ENCODE results near the gene LRMDA.
A peak's percentile ranks its signal among the peaks of the same experiment; 100 is the strongest.

Gene LRMDA

DNA sequence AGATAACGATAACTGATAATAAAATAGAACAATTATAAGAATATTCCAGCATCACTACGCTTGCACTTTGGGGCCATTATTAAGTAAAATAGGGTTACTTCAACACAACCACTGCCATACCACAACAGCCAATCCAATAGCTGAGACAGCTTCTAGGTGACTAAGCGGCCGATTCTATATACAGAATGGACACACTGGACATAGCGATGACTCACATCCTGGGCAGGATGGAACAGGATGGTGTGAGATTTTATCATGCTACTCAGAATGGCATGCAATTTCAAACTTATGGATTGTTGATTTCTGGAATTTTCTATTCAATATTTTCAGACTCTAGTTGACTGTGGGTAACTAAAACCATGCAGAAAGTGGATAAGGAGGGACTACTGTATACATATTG is 920.9 kb downstream of the LRMDA start:
- DNase-seq (ENCODE audit: low read depth): no peak
- no peak for TF ChIP-seq CTCF (IDR thresholded peaks at IDR 0.05; ENCODE audit: control insufficient read depth, extremely low read depth, insufficient read depth)

GRCh38 chr10:76353237-76353851 is 921.9 kb downstream of the LRMDA start:
- no peak for DNase-seq (ENCODE audit: low read depth)
- TF ChIP-seq CTCF (IDR thresholded peaks at IDR 0.05; ENCODE audit: control insufficient read depth, extremely low read depth, insufficient read depth): no peak
- no peak overlapping the region for H3K4me3 ChIP-seq (ENCODE audit: low read depth, low read length)

More for the DNA sequence above, 920.9 kb downstream of the LRMDA start:
- no peak overlapping the region for H3K4me3 ChIP-seq (ENCODE audit: low read depth, low read length)

GRCh38 chr10:76354212-76354738 is 922.9 kb downstream of the LRMDA start:
- DNase-seq (ENCODE audit: low read depth): no peak
- TF ChIP-seq CTCF (IDR thresholded peaks at IDR 0.05; ENCODE audit: control insufficient read depth, extremely low read depth, insufficient read depth): no peak
- no peak overlapping the region for H3K4me3 ChIP-seq (ENCODE audit: low read depth, low read length)

DNA sequence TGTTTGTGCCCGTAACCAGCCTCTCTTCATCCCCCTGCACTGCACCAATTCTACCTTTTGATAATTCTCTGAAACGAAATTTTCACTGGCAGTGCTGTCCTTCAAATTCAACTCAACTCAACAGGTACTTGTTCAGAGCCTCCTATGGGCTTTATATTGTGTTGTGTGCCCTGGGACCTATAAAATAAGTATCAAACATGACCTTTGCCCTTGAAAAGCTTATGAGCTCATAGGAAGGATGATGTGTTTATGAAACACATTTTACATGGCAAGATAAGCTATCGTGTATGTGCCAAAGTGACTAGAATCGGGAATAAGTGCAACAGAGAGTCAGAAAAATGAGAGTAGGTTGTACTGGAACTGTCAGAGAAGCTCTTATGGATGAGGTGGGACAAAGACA is 923.5 kb downstream of the LRMDA start:
- no peak for TF ChIP-seq CTCF (IDR thresholded peaks at IDR 0.05; ENCODE audit: control insufficient read depth, extremely low read depth, insufficient read depth)
- H3K4me3 ChIP-seq (ENCODE audit: low read depth, low read length): no peak overlapping the region
- DNase-seq (ENCODE audit: low read depth): peak; percentile 13

- no peak for DNase-seq (ENCODE audit: low read depth)
- H3K4me3 ChIP-seq (ENCODE audit: low read depth, low read length): no peak overlapping the region
- no peak for TF ChIP-seq CTCF (IDR thresholded peaks at IDR 0.05; ENCODE audit: control insufficient read depth, extremely low read depth, insufficient read depth)
Measured at GRCh38 chr10:76356557-76356956, 925.1 kb downstream of the LRMDA start.

GRCh38 chr10:76357726-76358415 is 926.4 kb downstream of the LRMDA start:
- TF ChIP-seq CTCF (IDR thresholded peaks at IDR 0.05; ENCODE audit: control insufficient read depth, extremely low read depth, insufficient read depth): no peak
- DNase-seq (ENCODE audit: low read depth): no peak
- H3K4me3 ChIP-seq (ENCODE audit: low read depth, low read length): no peak overlapping the region

Data from LNCaP clone FGC (cell line).